Mesenchymal stem cell (in vitro differentiated cells and primary cell): Measurements from ENCODE around the gene ZFPM1.

ENCODE experiments used
- DNase-seq: peaks from one replicate; pipeline ENCODE4 v3.0.0-alpha.2; 2013
- H2AFZ ChIP-seq: one replicate; pipeline ENCODE4 v1.6.1; 2013; ENCODE audit warnings: low read depth, mild to moderate bottlenecking, control low read depth, inconsistent platforms, low read length, moderate library complexity
- H2AK5ac ChIP-seq: 2 replicates; pipeline ENCODE4 v1.6.1; 2013; ENCODE audit warnings: low read length, moderate library complexity, mild to moderate bottlenecking, inconsistent platforms; ENCODE audit not compliant: severe bottlenecking
- H2BK120ac ChIP-seq: one replicate; pipeline ENCODE4 v1.6.1; 2013; ENCODE audit warnings: low read depth, mild to moderate bottlenecking, inconsistent platforms, low read length, moderate library complexity
- H2BK12ac ChIP-seq, 2 experiments: one replicate each; pipeline ENCODE4 v1.6.1; 2013; ENCODE audit warnings: inconsistent platforms in 2 of 2, low read length in 2 of 2, mild to moderate bottlenecking in 2 of 2, moderate library complexity in 2 of 2, control low read depth in 1 of 2
- H2BK15ac ChIP-seq: one replicate; pipeline ENCODE4 v1.6.1; 2013; ENCODE audit warnings: mild to moderate bottlenecking, low read depth, inconsistent platforms; ENCODE audit not compliant: poor library complexity, severe bottlenecking
- H2BK5ac ChIP-seq: 2 replicates; pipeline ENCODE4 v1.6.1; 2013; ENCODE audit warnings: low read depth, mild to moderate bottlenecking, low read length, control low read depth, inconsistent platforms; ENCODE audit not compliant: poor library complexity, severe bottlenecking
- H3K14ac ChIP-seq, 2 experiments: one replicate each; pipeline ENCODE4 v1.6.1; 2013; ENCODE audit warnings: inconsistent platforms in 2 of 2, low read length in 2 of 2, control low read depth in 1 of 2, mild to moderate bottlenecking in 1 of 2, moderate library complexity in 1 of 2
- H3K18ac ChIP-seq, 2 experiments: one replicate each; pipeline ENCODE4 v1.6.1; 2013; ENCODE audit warnings: inconsistent platforms in 2 of 2, low read length in 2 of 2, control low read depth in 1 of 2, low read depth in 1 of 2, mild to moderate bottlenecking in 1 of 2
- H3K23ac ChIP-seq, 2 experiments: one replicate each; pipeline ENCODE4 v1.6.1; 2013; ENCODE audit warnings: inconsistent platforms in 2 of 2, low read length in 2 of 2, mild to moderate bottlenecking in 2 of 2, moderate library complexity in 2 of 2, control low read depth in 1 of 2
- H3K27ac ChIP-seq: 2 replicates; pipeline ENCODE4 v1.5.1; 2013; ENCODE audit warnings: mild to moderate bottlenecking, moderate library complexity, low read length, control low read depth, inconsistent platforms; ENCODE audit not compliant: poor library complexity, severe bottlenecking
- H3K27me3 ChIP-seq, 2 experiments: 2 replicates each; pipeline versions ENCODE4 v1.6.1 to v1.7.0; 2013; ENCODE audit warnings: low read length in 2 of 2, mild to moderate bottlenecking in 2 of 2, moderate library complexity in 2 of 2, control low read depth in 1 of 2, inconsistent platforms in 1 of 2; ENCODE audit not compliant: control insufficient read depth in 1 of 2, insufficient read depth in 1 of 2
- H3K36me3 ChIP-seq, 2 experiments: 2 replicates each; pipeline versions ENCODE4 v1.6.1 to v1.7.0; 2013; ENCODE audit warnings: low read length in 2 of 2, control low read depth in 1 of 2, inconsistent platforms in 1 of 2, low read depth in 1 of 2, mild to moderate bottlenecking in 1 of 2; ENCODE audit not compliant: insufficient read depth in 2 of 2, control insufficient read depth in 1 of 2
- H3K4ac ChIP-seq, 2 experiments: one replicate each; pipeline ENCODE4 v1.6.1; 2013; ENCODE audit warnings: inconsistent platforms in 2 of 2, low read length in 2 of 2, mild to moderate bottlenecking in 2 of 2, moderate library complexity in 2 of 2, control low read depth in 1 of 2, low read depth in 1 of 2
- H3K4me1 ChIP-seq: 2 replicates; pipeline ENCODE4 v1.6.1; 2013; ENCODE audit warnings: low read depth, low read length, control low read depth; ENCODE audit not compliant: control insufficient read depth, insufficient read depth
- H3K4me2 ChIP-seq: 2 replicates; pipeline ENCODE4 v1.6.1; 2013; ENCODE audit warnings: low read length, mild to moderate bottlenecking, inconsistent platforms; ENCODE audit not compliant: poor library complexity, severe bottlenecking
- H3K4me3 ChIP-seq, 2 experiments: 2 replicates each; pipeline versions ENCODE4 v1.5.1 to v1.7.0; 2013; ENCODE audit warnings: low read length in 2 of 2, mild to moderate bottlenecking in 2 of 2, control low read depth in 1 of 2, low read depth in 1 of 2; ENCODE audit not compliant: insufficient read depth in 1 of 2
- H3K79me1 ChIP-seq: replicated peaks from 2 replicates; pipeline ENCODE4 v1.6.1; 2013; ENCODE audit warnings: mild to moderate bottlenecking, control low read depth, low read length, inconsistent platforms; ENCODE audit not compliant: poor library complexity, severe bottlenecking
- H3K9ac ChIP-seq: 2 replicates; pipeline ENCODE4 v1.7.0; 2013; ENCODE audit warnings: mild to moderate bottlenecking, low read length, moderate library complexity
- H3K9me3 ChIP-seq: 2 replicates; pipeline ENCODE4 v1.7.0; 2013; ENCODE audit warnings: mild to moderate bottlenecking, low read length; ENCODE audit not compliant: control insufficient read depth
- H4K8ac ChIP-seq: one replicate; pipeline ENCODE4 v1.6.1; 2013; ENCODE audit warnings: inconsistent platforms, mild to moderate bottlenecking, low read length, moderate library complexity
- H4K91ac ChIP-seq: one replicate; pipeline ENCODE4 v1.6.1; 2013; ENCODE audit warnings: mild to moderate bottlenecking, low read length, inconsistent platforms
- WGBS: methylation state at CpG from one replicate; pipeline ENCODE4 v1.1.7; 2013; ENCODE audit warnings: mixed read lengths; 5-methylcytosine and 5-hydroxymethylcytosine counted together

Gene ZFPM1

GRCh38 chr16:88422733-88423447 lies 30.2 kb upstream of the ZFPM1 start:
- H4K8ac ChIP-seq: no peak overlapping the region
- H2BK15ac ChIP-seq: no peak overlapping the region
- H2BK12ac ChIP-seq: no peak overlapping the region
- no peak overlapping the region for H3K18ac ChIP-seq
- no peak overlapping the region for H3K9ac ChIP-seq
- H3K4me2 ChIP-seq: no peak overlapping the region
- H2AK5ac ChIP-seq: no peak overlapping the region
- H3K4ac ChIP-seq: no peak overlapping the region
- H3K23ac ChIP-seq: no peak overlapping the region
- H3K36me3 ChIP-seq: peaks cover 6 to 22% of the 10 kb centered on the region in 2 experiments
- no peak overlapping the region for H2BK120ac ChIP-seq
- WGBS: 54% methylated on average over 3 of the region's 3 CpGs
- no peaks in the 10 kb centered on the region for H3K9me3 ChIP-seq
- H2AFZ ChIP-seq: no peak overlapping the region
- no peak for DNase-seq
- no peak overlapping the region for H3K4me3 ChIP-seq
- no peak overlapping the region for H3K27ac ChIP-seq
- peaks cover 3% of the 10 kb centered on the region for H3K79me1 ChIP-seq
- H3K14ac ChIP-seq: no peak overlapping the region
- no peaks in the 10 kb centered on the region for H3K27me3 ChIP-seq
- no peaks in the 10 kb centered on the region for H3K4me1 ChIP-seq
- no peak overlapping the region for H4K91ac ChIP-seq
- no peak overlapping the region for H2BK5ac ChIP-seq

- Histone ChIP-seq H3K79me1 (peaks cover 3% of the 10 kb centered on the region), H2AK5ac (no peak overlapping the region), H3K18ac (no peak overlapping the region), H3K4me2 (no peak overlapping the region), H2BK5ac (no peak overlapping the region), H3K4me1 (no peaks in the 10 kb centered on the region), H3K9me3 (no peaks in the 10 kb centered on the region), H3K23ac (no peak overlapping the region), H2AFZ (no peak overlapping the region), H3K27me3 (no peaks in the 10 kb centered on the region), H2BK12ac (no peak overlapping the region), H2BK120ac (no peak overlapping the region), H3K14ac (no peak overlapping the region), H3K4ac (no peak overlapping the region), H3K4me3 (no peak overlapping the region), H4K8ac (no peak overlapping the region), H3K27ac (no peak overlapping the region), H2BK15ac (no peak overlapping the region), H4K91ac (no peak overlapping the region), H3K36me3 (peaks cover 6 to 22% of the 10 kb centered on the region in 2 experiments), H3K9ac (no peak overlapping the region)
- no peak for DNase-seq
- 92% methylated on average over 5 of the region's 6 CpGs for WGBS
Measured at GRCh38 chr16:88423448-88423850, 29.6 kb upstream of the ZFPM1 start.

GRCh38 chr16:88424587-88425235 lies 28.4 kb upstream of the ZFPM1 start:
- H3K14ac ChIP-seq: no peak overlapping the region
- H4K91ac ChIP-seq: no peak overlapping the region
- no peak overlapping the region for H2BK12ac ChIP-seq
- no peaks in the 10 kb centered on the region for H3K79me1 ChIP-seq
- H2BK120ac ChIP-seq: no peak overlapping the region
- H3K9ac ChIP-seq: no peak overlapping the region
- H3K18ac ChIP-seq: no peak overlapping the region
- H3K4me2 ChIP-seq: no peak overlapping the region
- H2BK5ac ChIP-seq: no peak overlapping the region
- no peak overlapping the region for H3K4me3 ChIP-seq
- no peak overlapping the region for H2BK15ac ChIP-seq
- no peaks in the 10 kb centered on the region for H3K27me3 ChIP-seq
- H3K4me1 ChIP-seq: no peaks in the 10 kb centered on the region
- 85% methylated on average over 24 of the region's 24 CpGs for WGBS
- no peak overlapping the region for H3K27ac ChIP-seq
- H2AK5ac ChIP-seq: no peak overlapping the region
- H3K9me3 ChIP-seq: no peaks in the 10 kb centered on the region
- H4K8ac ChIP-seq: no peak overlapping the region
- no peak for DNase-seq
- H2AFZ ChIP-seq: no peak overlapping the region
- H3K23ac ChIP-seq: no peak overlapping the region
- H3K4ac ChIP-seq: no peak overlapping the region
- peaks cover 6 to 22% of the 10 kb centered on the region in 2 experiments for H3K36me3 ChIP-seq

GRCh38 chr16:88426018-88426417 lies 27.1 kb upstream of the ZFPM1 start:
- Histone ChIP-seq H2BK120ac (no peak overlapping the region), H3K36me3 (peaks cover 0 to 22% of the 10 kb centered on the region in 2 experiments), H3K4me2 (no peak overlapping the region), H3K4ac (no peak overlapping the region), H3K27ac (no peak overlapping the region), H2BK12ac (no peak overlapping the region), H3K14ac (no peak overlapping the region), H3K4me3 (no peak overlapping the region), H3K9ac (no peak overlapping the region), H4K91ac (no peak overlapping the region), H2BK15ac (no peak overlapping the region), H3K18ac (no peak overlapping the region), H2AFZ (no peak overlapping the region), H2AK5ac (no peak overlapping the region), H3K27me3 (no peaks in the 10 kb centered on the region), H3K23ac (no peak overlapping the region), H3K79me1 (no peaks in the 10 kb centered on the region), H3K9me3 (no peaks in the 10 kb centered on the region), H3K4me1 (no peaks in the 10 kb centered on the region), H4K8ac (no peak overlapping the region), H2BK5ac (no peak overlapping the region)
- DNase-seq: no peak
- WGBS: 92% methylated on average over 13 of the region's 13 CpGs
